Colonic mucosa (tissue), 4 donors: ENCODE data around the gene ATG9B. TPM values are rescaled to one million over a fixed set of nuclear protein-coding genes. Genes with fewer than 3 reads are reported as not detected.

Experiments
- DNase-seq: peaks from one replicate; pipeline ENCODE4 v3.0.0-alpha.2; 2020
- H3K27ac ChIP-seq: fragments of 200-600 bp; one replicate; pipeline ENCODE4 v1.8.0; 2021
- H3K27me3 ChIP-seq: fragments of 200-600 bp; one replicate; pipeline ENCODE4 v1.8.0; 2021
- H3K36me3 ChIP-seq: fragments of 200-600 bp; one replicate; pipeline ENCODE4 v1.8.0; 2021
- H3K4me1 ChIP-seq: fragments of 200-600 bp; one replicate; pipeline ENCODE4 v1.8.0; 2021; ENCODE audit warnings: mild to moderate bottlenecking
- H3K4me3 ChIP-seq: fragments of 200-600 bp; one replicate; pipeline ENCODE4 v1.8.0; 2021
- H3K9ac ChIP-seq, 2 donors: one replicate each; pipeline ENCODE4 v1.7.0; 2013; ENCODE audit warnings: control low read depth in 2 of 2, low read depth in 2 of 2, low read length in 2 of 2
- H3K9me3 ChIP-seq: fragments of 200-600 bp; one replicate; pipeline ENCODE4 v1.8.0; 2021
- intact Hi-C: fragments of 100-400 bp; cut with DNase I; formaldehyde crosslinking; loops from one replicate; pipeline ENCODE4 v1.14.1; 2022
- total RNA-seq, 2 donors: library from RNA; stranded (reverse); fragmentation: NEBNext Ultra II Directional in 1 of 2; extraction: Animal tissue kit (Norgen Biotek cat#: 25700) in 1 of 2; gene quantifications; one replicate each; pipeline ENCODE4 v1.2.1, GENCODE V29; 2021
- TF ChIP-seq, protein P1 (sequence below): fragments of 200-600 bp; IDR thresholded peaks from one replicate; pipeline ENCODE4 v1.8.0; 2022; ENCODE audit warnings: antibody characterized with exemption, mild to moderate bottlenecking
- donor health status: healthy.
- donor health status: DM: no; HTN: no; CAD: no.
- donor health status: DM: no; HTN: no; CAD: no.

ATG9B gene
- total RNA-seq, 2 donors from 2014 or later: 0.66 to 1.2 TPM

DNA sequence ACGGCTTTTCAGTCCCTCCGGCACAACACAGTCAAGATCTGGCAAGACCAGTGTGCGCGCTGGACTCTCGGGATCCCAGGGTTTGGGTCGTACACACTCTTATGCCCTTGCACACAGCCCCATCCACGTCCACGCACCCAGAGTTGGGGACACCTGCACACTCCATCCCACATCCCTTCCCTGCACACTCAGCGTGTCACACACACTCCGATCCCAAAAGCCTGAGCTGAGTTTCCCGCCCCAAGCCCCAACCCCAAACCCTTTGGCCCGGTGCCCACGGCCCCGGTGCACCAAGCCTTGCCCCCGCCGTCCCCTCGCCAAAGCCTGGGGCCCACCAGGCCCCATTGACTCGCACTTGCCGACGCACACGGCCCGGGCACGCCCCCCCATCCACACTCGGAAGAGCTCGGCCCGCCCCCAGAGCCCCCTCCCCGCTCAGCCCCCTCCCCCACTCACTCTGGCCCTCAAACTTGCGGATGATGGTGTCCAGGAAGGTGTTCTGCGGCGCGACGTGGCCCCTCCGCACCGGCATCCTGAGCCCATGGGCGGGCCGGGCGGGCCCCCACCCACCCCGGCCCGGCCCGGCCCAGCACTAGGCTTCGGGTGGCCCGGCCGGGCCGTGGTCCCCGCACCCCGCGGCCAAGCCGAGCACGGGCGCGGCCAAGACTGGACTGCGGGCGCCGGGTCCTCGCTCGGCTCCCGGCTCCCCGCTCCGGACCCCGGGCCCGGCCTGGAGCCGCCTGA is 46.7 kb downstream of the ATG9B start:
- peaks cover 21% of the 10 kb centered on the region for H3K27me3 ChIP-seq
- H3K4me3 ChIP-seq: no peak overlapping the region
- no peaks in the 10 kb centered on the region for H3K36me3 ChIP-seq
- no peaks in the 10 kb centered on the region for H3K9me3 ChIP-seq
- intact Hi-C loops: no loop called here
- no peak overlapping the region for H3K9ac ChIP-seq
- H3K4me1 ChIP-seq: no peaks in the 10 kb centered on the region
- TF ChIP-seq, protein P1, sequence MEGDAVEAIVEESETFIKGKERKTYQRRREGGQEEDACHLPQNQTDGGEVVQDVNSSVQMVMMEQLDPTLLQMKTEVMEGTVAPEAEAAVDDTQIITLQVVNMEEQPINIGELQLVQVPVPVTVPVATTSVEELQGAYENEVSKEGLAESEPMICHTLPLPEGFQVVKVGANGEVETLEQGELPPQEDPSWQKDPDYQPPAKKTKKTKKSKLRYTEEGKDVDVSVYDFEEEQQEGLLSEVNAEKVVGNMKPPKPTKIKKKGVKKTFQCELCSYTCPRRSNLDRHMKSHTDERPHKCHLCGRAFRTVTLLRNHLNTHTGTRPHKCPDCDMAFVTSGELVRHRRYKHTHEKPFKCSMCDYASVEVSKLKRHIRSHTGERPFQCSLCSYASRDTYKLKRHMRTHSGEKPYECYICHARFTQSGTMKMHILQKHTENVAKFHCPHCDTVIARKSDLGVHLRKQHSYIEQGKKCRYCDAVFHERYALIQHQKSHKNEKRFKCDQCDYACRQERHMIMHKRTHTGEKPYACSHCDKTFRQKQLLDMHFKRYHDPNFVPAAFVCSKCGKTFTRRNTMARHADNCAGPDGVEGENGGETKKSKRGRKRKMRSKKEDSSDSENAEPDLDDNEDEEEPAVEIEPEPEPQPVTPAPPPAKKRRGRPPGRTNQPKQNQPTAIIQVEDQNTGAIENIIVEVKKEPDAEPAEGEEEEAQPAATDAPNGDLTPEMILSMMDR: no peak
- H3K27ac ChIP-seq: no peak overlapping the region
- no peak for DNase-seq

DNA sequence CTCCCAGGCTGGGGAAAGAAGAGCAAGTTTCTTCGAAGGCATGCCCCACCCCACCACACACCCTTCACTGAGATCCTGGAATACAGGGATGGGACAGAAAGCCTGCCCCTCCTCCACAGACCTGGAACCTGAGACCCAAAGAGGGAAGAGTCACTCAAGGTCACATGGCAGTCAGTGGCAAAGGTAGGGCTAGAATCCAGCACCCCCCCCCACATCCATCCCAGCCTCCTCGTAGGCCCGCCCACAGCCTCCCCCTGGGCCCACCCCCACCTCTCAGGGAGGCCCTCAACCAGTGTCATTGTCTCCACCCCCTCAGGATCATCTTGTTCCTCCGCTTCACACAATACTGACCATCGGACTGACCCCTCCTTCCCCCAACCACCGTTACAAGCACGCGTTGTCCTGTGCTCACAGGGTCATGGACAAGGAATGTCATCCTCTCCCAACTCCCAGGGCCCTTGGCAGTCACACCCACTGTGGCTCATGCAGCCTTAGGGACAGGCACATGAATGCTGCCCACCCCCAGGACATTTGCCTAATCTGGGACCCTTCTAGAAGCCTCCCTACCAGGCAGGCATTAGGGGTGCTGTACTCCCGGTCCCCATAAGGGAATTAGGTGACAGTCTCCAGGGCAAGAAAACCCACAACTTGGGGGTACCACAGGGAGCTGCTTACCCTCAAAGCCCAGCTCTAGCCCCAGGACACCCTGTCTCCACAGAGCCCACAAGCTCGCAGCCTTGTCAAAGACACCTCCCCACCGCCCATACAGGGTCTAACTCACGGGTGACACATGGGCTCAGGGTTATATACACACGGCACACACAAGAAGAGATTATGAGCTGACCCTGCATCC is 47.5 kb downstream of the ATG9B start:
- H3K9me3 ChIP-seq: no peaks in the 10 kb centered on the region
- TF ChIP-seq, protein P1: no peak
- DNase-seq: no peak
- peaks cover 21% of the 10 kb centered on the region for H3K27me3 ChIP-seq
- intact Hi-C loops: no loop called here
- H3K4me1 ChIP-seq: no peaks in the 10 kb centered on the region
- H3K4me3 ChIP-seq: no peak overlapping the region
- no peak overlapping the region for H3K9ac ChIP-seq
- no peaks in the 10 kb centered on the region for H3K36me3 ChIP-seq
- H3K27ac ChIP-seq: no peak overlapping the region

DNA sequence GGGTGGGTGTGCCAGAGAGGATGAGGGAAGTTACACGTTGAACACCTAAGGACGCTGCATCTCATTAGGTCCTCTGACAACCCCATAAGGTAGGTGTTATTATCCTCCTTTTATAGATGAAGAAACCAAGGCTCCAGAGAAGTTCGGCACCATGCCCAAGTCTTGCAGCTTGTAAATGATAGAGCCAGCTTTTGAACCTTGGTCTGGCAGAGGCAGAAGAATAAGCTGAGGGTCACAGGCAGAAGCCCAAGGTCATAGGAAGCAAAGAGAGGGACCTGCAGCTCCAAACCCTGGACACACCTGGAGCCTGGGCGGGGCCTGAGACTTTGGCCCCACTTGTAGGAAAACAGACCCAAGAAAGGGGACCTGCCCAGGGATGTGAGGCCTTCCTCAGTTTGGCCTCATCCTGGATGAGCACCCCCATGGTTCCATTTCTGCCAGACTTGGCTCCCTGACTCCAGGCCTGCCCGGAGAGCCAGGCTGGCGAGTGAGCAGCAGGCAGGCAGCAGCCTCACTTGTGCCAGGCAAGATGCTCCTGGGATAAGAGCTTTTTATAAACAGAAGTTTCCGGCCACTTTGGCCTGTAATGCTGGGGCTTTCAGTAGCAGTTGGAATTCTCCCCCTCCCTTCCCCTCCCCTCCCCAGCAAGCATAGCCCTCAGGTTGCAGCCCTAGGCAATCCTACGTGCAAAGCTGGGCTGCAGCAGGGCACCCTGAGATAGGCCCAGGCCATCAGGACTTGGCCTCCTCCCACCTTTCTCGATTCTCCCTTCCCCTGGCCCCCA is 48.6 kb downstream of the ATG9B start:
- Histone ChIP-seq H3K27me3 (peaks cover 18% of the 10 kb centered on the region), H3K4me3 (peak overlapping the region; percentile 42)

DNA sequence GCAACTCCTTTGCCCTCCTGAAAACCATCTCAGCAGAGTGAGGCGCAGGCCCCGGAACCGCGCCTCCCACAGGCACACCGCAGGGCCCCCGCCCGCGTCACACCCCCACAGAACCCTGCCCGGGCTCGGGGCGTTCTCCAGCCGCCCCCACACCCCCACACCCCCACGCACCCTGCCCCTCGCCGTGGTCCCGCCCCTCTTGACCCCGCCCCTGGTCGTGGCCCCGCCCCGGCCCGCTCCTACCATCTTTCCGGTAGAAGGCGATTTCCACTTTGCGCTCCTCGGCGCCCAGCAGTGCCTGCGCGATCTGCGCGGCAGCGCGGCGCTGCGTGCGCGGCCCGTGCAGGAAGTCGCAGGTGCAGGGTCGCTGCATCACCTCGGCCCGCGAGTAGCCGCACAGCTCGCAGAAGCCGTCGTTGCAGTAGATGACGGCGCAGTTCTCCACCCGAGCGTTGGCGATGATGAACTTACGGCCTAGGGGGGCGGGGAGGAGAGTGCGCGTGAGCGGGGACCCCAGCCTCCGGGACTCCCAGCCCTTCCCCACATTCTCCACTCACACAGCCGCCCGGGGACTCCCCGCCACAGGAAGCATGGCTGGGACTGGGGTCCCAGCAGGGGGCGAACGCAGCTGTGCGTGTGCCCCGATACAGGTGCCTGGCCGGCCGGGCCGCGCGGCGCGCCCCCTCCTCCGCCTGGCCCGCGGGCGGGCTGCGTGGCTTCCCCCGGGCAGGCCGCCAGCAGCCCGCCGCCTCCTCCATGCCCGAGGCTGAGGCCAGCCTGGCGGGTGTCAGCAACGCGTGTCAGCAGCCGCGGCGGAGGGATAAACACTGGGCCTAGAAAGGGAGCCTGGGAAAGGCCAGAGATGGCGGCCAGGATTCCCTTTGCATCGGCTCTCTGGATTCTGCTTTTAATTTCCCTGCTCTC is 49.6 kb downstream of the ATG9B start:
- Histone ChIP-seq H3K4me3 (peak overlapping the region; percentile 42), H3K27ac (peak overlapping the region; percentile 62), H3K9ac (peak overlapping the region; percentile 50 to 58), H3K27me3 (peaks cover 18% of the 10 kb centered on the region), H3K9me3 (no peaks in the 10 kb centered on the region), H3K36me3 (no peaks in the 10 kb centered on the region), H3K4me1 (no peaks in the 10 kb centered on the region)
- TF ChIP-seq, protein P1: no peak
- intact Hi-C loops: no loop called here
- peak; percentile 87 for DNase-seq

More for the DNA sequence above, 48.6 kb downstream of the ATG9B start:
- intact Hi-C loops: no loop called here
- TF ChIP-seq, protein P1: no peak
- H3K9me3 ChIP-seq: no peaks in the 10 kb centered on the region
- DNase-seq: peak; percentile 67
- H3K27ac ChIP-seq: no peak overlapping the region
- H3K36me3 ChIP-seq: no peaks in the 10 kb centered on the region
- H3K9ac ChIP-seq: peak overlapping the region; percentile 43 to 51
- H3K4me1 ChIP-seq: no peaks in the 10 kb centered on the region
